Daoy (cell line): ENCODE data around the gene CCNDBP1. TPM values are rescaled to one million over a fixed set of nuclear protein-coding genes. Genes with fewer than 3 reads are reported as not detected.
"Not testable (repeated sequence)": the region's sequence is repeated elsewhere in the genome, so short reads cannot be mapped to it uniquely, and the experiment has no call there.

ENCODE experiments used
- DNase-seq: peaks from one replicate; pipeline ENCODE4 v3.0.0-alpha.2; 2015; ENCODE audit warnings: low read depth
- total RNA-seq: library from RNA; depleted of rRNA; stranded (reverse); fragments of >200 nt; shearing (Covaris generic); gene quantifications from 2 replicates; pipeline ENCODE4 v1.2.3, GENCODE V29; 2014; rRNA removed

The CCNDBP1 gene
- total RNA-seq = 38.5 and 59.3 TPM in 2 replicates

DNA sequence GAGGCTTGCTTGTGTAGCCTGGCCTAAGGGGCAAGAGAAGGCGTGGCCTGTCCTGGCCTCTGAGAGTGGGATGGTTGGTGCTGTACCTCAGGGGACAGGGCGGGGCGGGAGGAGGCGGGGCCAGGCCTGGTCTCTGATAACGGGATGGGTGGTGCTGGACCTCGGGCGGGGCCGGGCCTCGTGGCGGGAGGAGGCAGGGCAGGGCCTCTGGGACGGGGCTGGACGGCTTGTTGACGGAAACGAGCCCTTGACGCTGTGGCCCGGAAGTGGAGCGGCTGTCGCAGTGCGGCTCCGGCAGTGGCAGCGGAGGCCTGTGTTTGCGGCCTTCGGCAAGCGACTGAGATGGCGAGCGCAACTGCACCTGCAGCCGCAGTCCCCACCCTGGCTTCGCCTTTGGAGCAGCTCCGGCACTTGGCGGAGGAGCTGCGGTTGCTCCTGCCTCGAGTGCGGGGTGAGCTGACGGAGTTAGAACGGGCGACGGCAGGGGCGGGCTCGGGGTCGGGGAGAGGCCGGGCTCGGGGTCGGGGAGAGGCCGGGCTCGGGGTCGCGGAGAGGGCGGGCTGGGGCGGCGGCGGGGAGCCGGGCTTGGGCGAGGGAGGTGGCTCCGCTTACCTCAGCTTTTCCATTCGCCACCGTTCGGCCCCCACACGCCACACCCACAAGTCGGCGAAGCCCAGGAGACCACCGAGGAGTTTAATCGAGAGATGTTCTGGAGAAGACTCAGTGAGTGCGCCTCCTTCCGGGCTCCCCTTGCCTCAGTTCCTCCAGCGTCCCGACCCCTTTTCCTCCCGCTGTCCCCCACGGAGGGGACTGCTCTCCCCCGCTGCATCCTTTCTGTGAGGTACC lies at the start of gene CCNDBP1:
Gene CCNDBP1, plus strand, starts transcription at position 247 of the 846 bp plus-strand sequence. Its CDS starts 96 bp downstream, at position 343.
- DNase-seq = peak; percentile 94

- no peak for DNase-seq
These were observed 41.8 kb upstream of the CCNDBP1 start for GRCh38 chr15:43143203-43143941.

GRCh38 chr15:43144512-43144911 lies 40.7 kb upstream of the CCNDBP1 start:
- no peak for DNase-seq

DNA sequence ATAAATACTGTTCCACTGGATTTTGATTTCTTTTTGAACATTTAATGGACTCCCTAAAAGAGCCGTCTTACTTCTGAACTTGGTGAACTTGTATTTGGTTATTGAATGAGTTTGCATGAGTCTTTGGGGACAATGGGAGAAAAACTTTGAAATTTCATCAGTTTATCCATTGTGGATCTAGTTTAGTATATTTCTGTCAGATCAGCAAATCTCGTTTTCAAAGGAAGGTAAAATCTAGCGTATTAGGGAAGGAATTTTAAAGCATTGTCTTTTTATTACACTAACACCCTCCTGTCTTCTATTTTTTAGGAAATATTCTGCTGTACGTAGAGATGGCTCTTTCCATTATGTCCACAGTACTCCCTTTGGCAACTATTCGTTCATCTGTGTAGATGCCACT lies 39.0 kb upstream of the CCNDBP1 start:
- DNase-seq = no peak

DNA sequence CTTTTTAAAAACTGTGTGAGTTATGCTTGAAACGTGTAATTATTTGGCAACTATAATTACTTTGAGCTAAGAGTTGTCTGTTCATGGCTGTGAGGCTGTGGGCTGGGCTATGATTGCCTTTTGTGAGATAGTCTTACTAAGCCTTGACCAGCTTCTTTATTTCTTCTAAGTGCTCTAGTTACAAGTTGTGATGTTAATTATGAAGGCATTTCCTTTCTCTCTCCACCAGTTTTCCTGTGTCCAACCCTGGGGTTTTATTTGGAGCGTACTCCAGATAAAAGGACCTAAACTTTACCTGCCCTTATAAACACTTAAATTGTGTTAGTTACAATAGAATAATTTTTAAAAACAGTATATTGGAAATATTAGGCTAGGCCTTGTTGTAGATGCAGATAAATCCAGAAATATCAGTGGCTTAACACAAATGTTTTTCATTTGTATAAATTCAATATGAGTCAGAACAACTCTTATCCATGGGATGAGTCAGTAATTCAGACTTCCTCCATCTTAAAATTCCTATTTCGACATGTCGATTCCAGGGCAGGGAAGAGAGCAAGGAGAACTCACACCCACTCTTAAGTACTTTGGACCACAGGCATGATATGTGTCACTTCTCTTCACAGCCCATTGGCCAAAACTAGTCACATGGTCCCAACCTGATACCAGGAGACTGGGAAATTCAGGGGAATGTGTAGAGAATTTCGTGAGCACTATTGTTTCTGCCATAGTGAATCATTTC lies 34.8 kb upstream of the CCNDBP1 start:
- DNase-seq = peak; percentile 75

DNA sequence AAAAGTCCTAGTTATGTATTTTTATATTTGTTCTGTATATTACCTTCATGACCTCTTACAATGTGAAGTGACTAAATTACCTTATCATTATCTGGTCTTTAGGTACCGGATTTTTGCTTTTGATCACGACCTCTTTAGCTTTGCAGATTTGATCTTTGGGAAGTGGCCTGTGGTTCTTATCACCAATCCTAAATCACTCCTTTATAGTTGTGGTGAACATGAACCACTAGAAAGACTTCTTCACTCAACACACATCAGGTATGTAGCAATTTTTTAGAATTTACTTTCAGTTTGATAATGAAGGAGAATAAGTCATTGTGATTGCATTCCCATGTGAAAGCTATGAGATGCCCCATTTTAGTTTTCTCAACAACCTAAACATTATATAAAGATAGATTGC lies 33.5 kb upstream of the CCNDBP1 start:
- no peak for DNase-seq

DNA sequence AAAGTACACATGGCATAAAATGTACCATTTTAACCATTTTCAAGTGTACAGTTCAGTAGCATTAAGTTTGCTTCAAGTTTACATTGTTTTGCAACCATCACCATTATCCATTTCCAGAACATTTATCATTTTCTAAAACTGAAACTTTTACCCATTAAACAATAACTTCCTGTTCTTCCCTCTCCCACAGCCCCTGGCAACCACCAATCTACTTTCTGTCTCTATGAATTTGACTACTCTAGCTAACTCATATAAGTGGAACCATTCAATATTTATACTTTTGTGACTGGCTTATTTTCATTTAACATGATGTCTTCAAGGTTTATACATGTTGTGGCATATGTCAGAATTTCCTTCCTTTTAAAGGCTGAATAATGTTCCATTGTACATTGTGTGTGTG lies 31.9 kb upstream of the CCNDBP1 start:
- no peak for DNase-seq

DNA sequence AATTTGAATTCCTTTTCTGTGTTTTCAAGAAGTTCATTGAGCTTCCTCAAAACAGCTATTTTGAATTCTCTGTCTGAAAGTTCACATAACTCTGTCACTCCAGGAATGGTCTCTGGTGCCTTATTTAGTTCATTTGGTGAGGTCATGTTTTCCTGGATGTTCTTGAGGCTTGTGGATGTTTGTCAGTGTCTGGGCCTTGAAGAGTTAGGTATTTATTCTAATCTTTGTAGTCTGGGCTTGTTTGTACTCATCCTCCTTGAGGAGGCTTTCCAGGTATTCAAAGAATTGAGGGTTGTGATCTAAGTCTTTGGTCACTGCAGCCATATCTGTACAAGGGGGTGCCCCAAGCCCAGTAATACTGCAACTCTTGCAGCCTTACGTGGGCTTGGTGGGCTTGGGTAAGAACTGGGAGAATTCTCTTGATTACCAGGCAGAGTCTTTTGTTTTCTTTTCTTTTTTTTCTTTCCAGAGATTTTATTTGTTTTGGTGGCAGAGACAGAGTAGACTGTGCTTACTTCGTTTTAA lies 19.3 kb upstream of the CCNDBP1 start:
- no peak for DNase-seq

GRCh38 chr15:43167261-43167660 lies 17.9 kb upstream of the CCNDBP1 start:
- not testable (repeated sequence) for DNase-seq

- peak; percentile 47 for DNase-seq
These were observed 16.8 kb upstream of the CCNDBP1 start for GRCh38 chr15:43168192-43169107.

GRCh38 chr15:43169888-43170287 lies 15.3 kb upstream of the CCNDBP1 start:
- peak; percentile 19 for DNase-seq

- DNase-seq = not testable (repeated sequence)
These were observed 9.4 kb upstream of the CCNDBP1 start for GRCh38 chr15:43175656-43176309.

- not testable (repeated sequence) for DNase-seq
These were observed 8.1 kb upstream of the CCNDBP1 start for GRCh38 chr15:43177147-43177546.

DNA sequence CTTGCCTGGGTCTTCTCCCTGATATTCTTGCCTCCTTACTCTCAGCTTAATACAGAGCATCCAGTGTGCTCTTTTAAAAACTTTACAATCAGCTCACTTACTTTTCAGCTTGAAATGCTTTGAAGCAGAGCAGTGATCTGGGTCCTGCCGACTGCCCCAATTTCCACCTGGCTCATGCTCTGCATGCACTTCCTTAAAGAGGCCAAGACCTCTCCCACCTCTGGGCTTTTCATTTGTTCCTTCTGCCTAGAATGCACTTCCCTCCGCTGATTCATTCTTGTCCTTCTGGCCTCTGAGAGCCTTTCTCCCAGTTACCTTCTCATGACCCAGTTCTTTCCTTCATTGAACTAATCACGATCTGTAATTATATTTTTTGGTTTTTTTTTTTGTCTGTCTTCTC lies 1.9 kb upstream of the CCNDBP1 start:
- DNase-seq = no peak

- no peak for DNase-seq
These were observed 637 bp upstream of the CCNDBP1 start for GRCh38 chr15:43184407-43185124.

- peak; percentile 14 for DNase-seq
These were observed 775 bp downstream of the CCNDBP1 start for GRCh38 chr15:43186003-43186353.

- DNase-seq = peak; percentile 25
These were observed 2.4 kb downstream of the CCNDBP1 start for GRCh38 chr15:43187544-43188155.

DNA sequence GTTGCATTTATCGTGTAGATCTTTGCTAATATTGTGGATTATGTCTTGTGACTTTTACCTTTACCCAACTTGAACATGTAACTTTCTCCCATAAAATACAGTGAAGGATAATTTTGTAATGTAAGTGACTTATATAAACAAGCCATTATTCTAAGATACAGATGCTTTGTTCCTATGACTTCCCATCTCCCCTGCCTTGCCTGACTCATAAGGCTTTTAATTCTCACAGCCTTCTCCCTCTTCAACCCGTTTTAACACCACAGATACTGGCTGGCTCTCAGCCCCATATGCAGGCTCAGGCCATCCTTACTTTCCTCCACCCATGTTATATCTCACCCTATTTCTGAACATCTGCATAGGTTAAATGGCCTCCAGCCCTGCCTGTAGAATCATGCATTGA lies 4.1 kb downstream of the CCNDBP1 start:
- DNase-seq = no peak

- no peak for DNase-seq
These were observed 5.0 kb downstream of the CCNDBP1 start for GRCh38 chr15:43190178-43190577.
